ENCODE data around the gene DAPK3. TPM values are rescaled to one million over a fixed set of nuclear protein-coding genes. Genes with fewer than 3 reads are reported as not detected.
A peak's percentile ranks its signal among the peaks of the same experiment; 100 is the strongest.

The DAPK3 gene
- total RNA-seq, 1 experiment from 2014 or later: 121 TPM

DNA sequence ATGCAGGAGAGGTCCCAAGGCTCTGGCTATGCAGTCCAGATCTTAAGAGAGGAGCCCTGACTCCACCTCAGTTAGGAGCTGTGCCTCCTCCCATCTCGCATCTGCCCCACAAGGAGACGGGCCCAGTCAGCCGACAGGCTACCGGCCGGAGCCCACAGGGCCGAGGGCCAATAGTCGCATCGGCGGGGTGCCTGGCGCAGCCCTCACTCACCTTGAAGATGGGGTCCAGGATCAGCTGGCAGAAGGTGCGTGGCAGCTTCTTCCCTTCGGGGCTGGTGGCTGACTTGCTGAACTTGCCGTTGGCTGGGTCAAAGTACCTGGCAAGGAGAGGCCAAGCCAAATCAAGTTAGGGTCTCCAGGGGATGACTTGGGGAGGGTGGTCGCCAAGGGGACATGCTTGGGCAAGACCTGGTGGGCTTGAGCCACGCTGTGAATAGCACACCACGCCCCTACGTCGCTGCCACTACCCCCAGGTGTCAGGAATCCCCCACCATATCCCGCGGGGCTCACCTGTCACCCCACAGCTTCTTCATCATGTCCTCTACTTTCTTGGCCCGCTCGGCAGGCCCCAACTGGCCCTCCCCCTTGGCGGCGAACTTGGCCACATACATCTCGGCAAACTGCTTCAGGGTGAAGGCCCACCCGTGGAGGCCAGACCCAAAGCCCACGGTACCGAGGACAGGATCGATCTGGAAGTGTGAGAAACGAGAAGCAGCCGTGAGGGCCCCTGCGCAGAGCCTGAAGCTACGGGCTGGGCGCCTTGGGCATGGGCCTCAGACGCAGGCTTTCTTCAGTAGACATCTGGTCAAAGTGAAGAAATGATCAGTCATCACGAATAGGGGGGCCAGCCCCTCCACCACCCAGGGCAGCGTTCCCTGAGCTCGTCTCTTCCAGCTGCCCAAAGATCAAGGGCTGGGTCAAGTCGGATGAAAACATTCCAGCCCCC lies 11.1 kb upstream of the DAPK3 start:
- no peak overlapping the region for H2AK5ac ChIP-seq (ENCODE audit: insufficient read length, low read length)
- no peak overlapping the region for H2BK20ac ChIP-seq (ENCODE audit: low read depth, low read length, poor library complexity, severe bottlenecking)
- H3K23me2 ChIP-seq (ENCODE audit: insufficient read length, low read depth, low read length, poor library complexity, severe bottlenecking): peaks cover 22% of the 10 kb centered on the region
- H3K56ac ChIP-seq (ENCODE audit: insufficient read length, low read depth, low read length): no peak overlapping the region
- H3K79me2 ChIP-seq (ENCODE audit: insufficient read depth, low read length): peaks cover 26% of the 10 kb centered on the region
- no peak overlapping the region for H3K4ac ChIP-seq (ENCODE audit: low read depth, low read length)
- Mint-ChIP-seq H3K4me1 (peaks cover 37 to 38% of the 10 kb centered on the region in 2 experiments), H3K36me3 (ENCODE audit: insufficient read depth in 1 of 3, low read depth in 3 of 3) (peaks cover 71 to 79% (median 78%) of the 10 kb centered on the region in 3 experiments), H3K9me3 (no peaks in the 10 kb centered on the region; a peak in 1 of 5 replicates), H3K4me3 (peak overlapping the region; percentile 97 to 99), H3K27ac (peak overlapping the region; percentile 31 to 99 (median 99); a peak in 5 of 7 replicates), H3K27me3 (ENCODE audit: low read depth) (peaks cover 8% of the 10 kb centered on the region)
- H3K9ac ChIP-seq (ENCODE audit: extremely low read depth, insufficient read length, low read length): no peak overlapping the region
- H2BK5ac ChIP-seq (ENCODE audit: insufficient read length, low read length): no peak overlapping the region
- H3K9me3 ChIP-seq (ENCODE audit: control insufficient read depth, low read depth, low read length): no peaks in the 10 kb centered on the region
- H3K4me1 ChIP-seq (ENCODE audit: insufficient read depth, low read length): no peaks in the 10 kb centered on the region
- H4K8ac ChIP-seq (replicated peaks; ENCODE audit: insufficient read length, low read depth, low read length): no peak overlapping the region
- H2BK15ac ChIP-seq (ENCODE audit: low read depth, low read length): no peak overlapping the region
- no peak overlapping the region for H3K4me2 ChIP-seq (ENCODE audit: insufficient read depth, insufficient read length, low read length)
- H3K23ac ChIP-seq (ENCODE audit: insufficient read length, low read depth, low read length): no peak overlapping the region
- no peak overlapping the region for H3K14ac ChIP-seq (ENCODE audit: insufficient read depth, low read length)
- TF ChIP-seq, protein P1, sequence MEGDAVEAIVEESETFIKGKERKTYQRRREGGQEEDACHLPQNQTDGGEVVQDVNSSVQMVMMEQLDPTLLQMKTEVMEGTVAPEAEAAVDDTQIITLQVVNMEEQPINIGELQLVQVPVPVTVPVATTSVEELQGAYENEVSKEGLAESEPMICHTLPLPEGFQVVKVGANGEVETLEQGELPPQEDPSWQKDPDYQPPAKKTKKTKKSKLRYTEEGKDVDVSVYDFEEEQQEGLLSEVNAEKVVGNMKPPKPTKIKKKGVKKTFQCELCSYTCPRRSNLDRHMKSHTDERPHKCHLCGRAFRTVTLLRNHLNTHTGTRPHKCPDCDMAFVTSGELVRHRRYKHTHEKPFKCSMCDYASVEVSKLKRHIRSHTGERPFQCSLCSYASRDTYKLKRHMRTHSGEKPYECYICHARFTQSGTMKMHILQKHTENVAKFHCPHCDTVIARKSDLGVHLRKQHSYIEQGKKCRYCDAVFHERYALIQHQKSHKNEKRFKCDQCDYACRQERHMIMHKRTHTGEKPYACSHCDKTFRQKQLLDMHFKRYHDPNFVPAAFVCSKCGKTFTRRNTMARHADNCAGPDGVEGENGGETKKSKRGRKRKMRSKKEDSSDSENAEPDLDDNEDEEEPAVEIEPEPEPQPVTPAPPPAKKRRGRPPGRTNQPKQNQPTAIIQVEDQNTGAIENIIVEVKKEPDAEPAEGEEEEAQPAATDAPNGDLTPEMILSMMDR (conservative IDR thresholded peaks at IDR 0.05): no peak
- H2BK120ac ChIP-seq (ENCODE audit: low read depth, low read length, poor library complexity, severe bottlenecking): no peak overlapping the region
- H4K20me1 ChIP-seq (ENCODE audit: control insufficient read depth, insufficient read depth, insufficient read length): peaks cover 4% of the 10 kb centered on the region
- H3K27ac ChIP-seq (ENCODE audit: insufficient read length, low read depth, low read length): no peak overlapping the region
- peak; percentile 31 for DNase-seq
- no peak overlapping the region for H4K91ac ChIP-seq (ENCODE audit: insufficient read length, low read depth, low read length)
- H4K5ac ChIP-seq (ENCODE audit: insufficient read length, low read depth, low read length): no peak overlapping the region
- WGBS (ENCODE audit: extremely low coverage, insufficient read length, low lambda C conversion rate): no CpG with 5 or more reads among the region's 39 CpGs
- no peak overlapping the region for H3T11ph ChIP-seq (ENCODE audit: low read length)
- no peak overlapping the region for H2AFZ ChIP-seq (ENCODE audit: low read length)
- H2BK12ac ChIP-seq (ENCODE audit: insufficient read length, low read depth, low read length): no peak overlapping the region
- no peak overlapping the region for H3K18ac ChIP-seq (ENCODE audit: insufficient read length, low read depth, low read length)
- H3K79me1 ChIP-seq (ENCODE audit: insufficient read depth, low read depth, low read length, poor library complexity, severe bottlenecking): peaks cover 12% of the 10 kb centered on the region
- H3K27me3 ChIP-seq (ENCODE audit: insufficient read depth, low read length): no peaks in the 10 kb centered on the region
